NB4 (cell line): ENCODE data around the gene KDM4D.

Experiments used
- CTCF ChIP-seq: IDR thresholded peaks from one replicate; pipeline ENCODE4 v1.5.1; 2012; ENCODE audit warnings: low read depth, low read length
- POLR2A ChIP-seq: IDR thresholded peaks from 2 replicates; pipeline ENCODE4 v1.6.1; 2011; ENCODE audit warnings: mild to moderate bottlenecking; ENCODE audit not compliant: insufficient read length; ENCODE audit errors: extremely low read depth
- TF ChIP-seq, protein P1 (sequence below): IDR thresholded peaks from 2 replicates; pipeline ENCODE4 v1.6.1; 2011; ENCODE audit warnings: low read depth, low read length

DNA sequence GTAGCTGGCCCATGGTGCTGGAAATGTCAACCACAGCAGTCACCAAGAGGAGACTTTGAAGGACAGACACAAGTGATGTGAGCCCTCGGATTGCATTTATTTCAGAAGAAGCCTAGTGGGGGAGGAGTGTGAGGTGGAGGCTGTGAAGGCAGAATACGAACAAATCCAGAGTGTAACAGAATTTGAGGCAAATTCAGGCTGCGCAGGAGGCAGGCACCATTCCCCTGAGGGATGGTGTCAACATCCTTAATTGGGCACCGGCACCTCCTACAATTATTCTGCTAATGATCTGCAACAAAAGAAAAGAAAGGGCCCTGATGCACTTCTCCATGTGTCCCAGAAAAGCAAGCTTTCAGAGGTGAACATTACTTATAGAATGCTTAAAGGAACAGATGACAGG lies 32.4 kb upstream of the KDM4D start:
- no peak for TF ChIP-seq CTCF
- no peak for TF ChIP-seq POLR2A
- TF ChIP-seq, protein P1, sequence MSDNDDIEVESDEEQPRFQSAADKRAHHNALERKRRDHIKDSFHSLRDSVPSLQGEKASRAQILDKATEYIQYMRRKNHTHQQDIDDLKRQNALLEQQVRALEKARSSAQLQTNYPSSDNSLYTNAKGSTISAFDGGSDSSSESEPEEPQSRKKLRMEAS: no peak
